GM15510 (cell line): Measurements from ENCODE around the gene MTHFS.

ENCODE experiments used
- POLR2A ChIP-seq: IDR thresholded peaks from 3 replicates; pipeline ENCODE4 v1.6.1; 2011; ENCODE audit warnings: borderline replicate concordance; ENCODE audit not compliant: insufficient read length; ENCODE audit errors: extremely low read depth

MTHFS gene

GRCh38 chr15:79919749-79920511 is 23.1 kb upstream of the MTHFS start:
- TF ChIP-seq POLR2A: no peak

GRCh38 chr15:79919090-79919748 is 22.4 kb upstream of the MTHFS start:
- TF ChIP-seq POLR2A: no peak

- TF ChIP-seq POLR2A: no peak
These were observed 21.5 kb upstream of the MTHFS start for GRCh38 chr15:79918278-79918677.

GRCh38 chr15:79916502-79917132 is 19.8 kb upstream of the MTHFS start:
- no peak for TF ChIP-seq POLR2A

- TF ChIP-seq POLR2A: no peak
These were observed 17.9 kb upstream of the MTHFS start for GRCh38 chr15:79914728-79915127.

- TF ChIP-seq POLR2A: no peak
These were observed 7.5 kb upstream of the MTHFS start for GRCh38 chr15:79904271-79904670.

GRCh38 chr15:79903626-79904025 is 6.8 kb upstream of the MTHFS start:
- TF ChIP-seq POLR2A: no peak

- no peak for TF ChIP-seq POLR2A
These were observed 6.3 kb upstream of the MTHFS start for GRCh38 chr15:79903144-79903543.

GRCh38 chr15:79901958-79902357 is 5.1 kb upstream of the MTHFS start:
- TF ChIP-seq POLR2A: no peak

GRCh38 chr15:79900087-79900486 is 3.3 kb upstream of the MTHFS start:
- TF ChIP-seq POLR2A: no peak

- no peak for TF ChIP-seq POLR2A
These were observed 1.6 kb upstream of the MTHFS start for GRCh38 chr15:79898369-79898768.

GRCh38 chr15:79897701-79898113 is 893 bp upstream of the MTHFS start:
- TF ChIP-seq POLR2A: no peak

- no peak for TF ChIP-seq POLR2A
These were observed 515 bp upstream of the MTHFS start for GRCh38 chr15:79897380-79897678.

GRCh38 chr15:79896131-79896633 is 632 bp downstream of the MTHFS start:
- TF ChIP-seq POLR2A: no peak

- no peak for TF ChIP-seq POLR2A
These were observed 9.5 kb downstream of the MTHFS start for GRCh38 chr15:79887054-79887930.
